Colonic mucosa (tissue), 4 donors: ENCODE data around the gene MAD1L1. TPM values are rescaled to one million over a fixed set of nuclear protein-coding genes. Genes with fewer than 3 reads are reported as not detected.
"Not testable (repeated sequence)": the region's sequence is repeated elsewhere in the genome, so short reads cannot be mapped to it uniquely, and the experiment has no call there.

Experiments
- DNase-seq: peaks from one replicate; pipeline ENCODE4 v3.0.0-alpha.2; 2020
- H3K27ac ChIP-seq: fragments of 200-600 bp; one replicate; pipeline ENCODE4 v1.8.0; 2021
- H3K27me3 ChIP-seq: fragments of 200-600 bp; one replicate; pipeline ENCODE4 v1.8.0; 2021
- H3K36me3 ChIP-seq: fragments of 200-600 bp; one replicate; pipeline ENCODE4 v1.8.0; 2021
- H3K4me1 ChIP-seq: fragments of 200-600 bp; one replicate; pipeline ENCODE4 v1.8.0; 2021; ENCODE audit warnings: mild to moderate bottlenecking
- H3K4me3 ChIP-seq: fragments of 200-600 bp; one replicate; pipeline ENCODE4 v1.8.0; 2021
- H3K9ac ChIP-seq, 2 donors: one replicate each; pipeline ENCODE4 v1.7.0; 2013; ENCODE audit warnings: control low read depth in 2 of 2, low read depth in 2 of 2, low read length in 2 of 2
- H3K9me3 ChIP-seq: fragments of 200-600 bp; one replicate; pipeline ENCODE4 v1.8.0; 2021
- CTCF ChIP-seq: fragments of 200-600 bp; IDR thresholded peaks from one replicate; pipeline ENCODE4 v1.8.0; 2022; ENCODE audit warnings: antibody characterized with exemption, mild to moderate bottlenecking
- intact Hi-C: fragments of 100-400 bp; cut with DNase I; formaldehyde crosslinking; loops from one replicate; pipeline ENCODE4 v1.14.1; 2022
- total RNA-seq, 2 donors: library from RNA; stranded (reverse); fragmentation: NEBNext Ultra II Directional in 1 of 2; extraction: Animal tissue kit (Norgen Biotek cat#: 25700) in 1 of 2; gene quantifications; one replicate each; pipeline ENCODE4 v1.2.1, GENCODE V29; 2021
- donor health status: healthy.
- donor health status: DM: no; HTN: no; CAD: no.
- donor health status: DM: no; HTN: no; CAD: no.

Gene MAD1L1
- total RNA-seq, 2 donors from 2014 or later: 18.2 to 47.0 TPM

GRCh38 chr7:1823376-1824150, 409.2 kb downstream of the MAD1L1 start:
- no peak overlapping the region for H3K9ac ChIP-seq
- no peaks in the 10 kb centered on the region for H3K27me3 ChIP-seq
- no peak overlapping the region for H3K27ac ChIP-seq
- no peak for TF ChIP-seq CTCF
- no peak for DNase-seq
- no peak overlapping the region for H3K4me3 ChIP-seq
- H3K4me1 ChIP-seq: no peaks in the 10 kb centered on the region
- no peaks in the 10 kb centered on the region for H3K9me3 ChIP-seq
- H3K36me3 ChIP-seq: no peaks in the 10 kb centered on the region
- intact Hi-C loops: no loop called here

GRCh38 chr7:1819259-1819841, 413.4 kb downstream of the MAD1L1 start:
- Histone ChIP-seq H3K4me1 (no peaks in the 10 kb centered on the region), H3K27me3 (no peaks in the 10 kb centered on the region), H3K36me3 (no peaks in the 10 kb centered on the region), H3K9me3 (no peaks in the 10 kb centered on the region), H3K9ac (no peak overlapping the region), H3K4me3 (no peak overlapping the region), H3K27ac (no peak overlapping the region)
- intact Hi-C loops: no loop called here
- DNase-seq: no peak
- no peak for TF ChIP-seq CTCF

- Histone ChIP-seq H3K4me1 (no peaks in the 10 kb centered on the region), H3K27me3 (no peaks in the 10 kb centered on the region), H3K9ac (no peak overlapping the region), H3K27ac (no peak overlapping the region), H3K9me3 (no peaks in the 10 kb centered on the region), H3K36me3 (no peaks in the 10 kb centered on the region), H3K4me3 (no peak overlapping the region)
- intact Hi-C loops: no loop called here
- no peak for DNase-seq
- TF ChIP-seq CTCF: no peak
Observed at GRCh38 chr7:1818575-1819258, 414.0 kb downstream of the MAD1L1 start.

- TF ChIP-seq CTCF: no peak
- Histone ChIP-seq H3K27me3 (no peaks in the 10 kb centered on the region), H3K9ac (no peak overlapping the region), H3K4me1 (no peaks in the 10 kb centered on the region), H3K36me3 (no peaks in the 10 kb centered on the region), H3K27ac (no peak overlapping the region), H3K9me3 (no peaks in the 10 kb centered on the region), H3K4me3 (no peak overlapping the region)
- no peak for DNase-seq
- intact Hi-C loops: no loop called here
Observed at GRCh38 chr7:1817061-1817712, 415.6 kb downstream of the MAD1L1 start.

GRCh38 chr7:1816451-1816850, 416.3 kb downstream of the MAD1L1 start:
- H3K9me3 ChIP-seq, H3K27ac ChIP-seq, H3K4me3 ChIP-seq, H3K9ac ChIP-seq, intact Hi-C loops, H3K27me3 ChIP-seq, DNase-seq, H3K4me1 ChIP-seq, H3K36me3 ChIP-seq: not testable (repeated sequence)

GRCh38 chr7:1815551-1816281, 417.0 kb downstream of the MAD1L1 start:
- H3K4me1 ChIP-seq, H3K9ac ChIP-seq, H3K27ac ChIP-seq, H3K9me3 ChIP-seq, H3K27me3 ChIP-seq, H3K4me3 ChIP-seq, DNase-seq, H3K36me3 ChIP-seq, intact Hi-C loops: not testable (repeated sequence)
